ENCODE measurements around the gene SLC25A22.

SLC25A22 gene

GRCh38 chr11:828506-829175 is 30.6 kb upstream of the SLC25A22 start:
- ATAC-seq: no peak
- Mint-ChIP-seq H3K4me3 (peak overlapping the region; percentile 79), H3K27ac (peak overlapping the region; percentile 48), H3K9me3 (no peaks in the 10 kb centered on the region), H3K27me3 (peaks cover 23% of the 10 kb centered on the region), H3K36me3 (peaks cover 11% of the 10 kb centered on the region), H3K4me1 (peaks cover 56% of the 10 kb centered on the region)

DNA sequence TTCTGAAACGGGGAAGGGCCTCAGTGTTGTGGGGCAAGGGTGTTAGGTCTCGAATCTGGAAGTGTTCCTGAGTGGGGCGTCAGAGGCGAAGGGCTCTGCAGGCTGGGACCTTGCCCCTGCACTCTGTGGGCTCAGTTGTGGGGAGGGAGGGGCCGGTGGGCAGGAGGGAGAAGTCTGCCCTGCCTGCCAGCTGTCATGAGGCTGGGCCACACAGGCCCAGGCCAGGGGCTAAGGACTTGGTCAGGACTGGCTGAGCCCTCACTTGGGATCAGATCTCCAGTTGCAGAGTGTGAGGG is 29.8 kb upstream of the SLC25A22 start, which contains the start of gene CRACR2B:
CRACR2B (plus strand) TSS at position 23 of the 296 bp plus-strand sequence. CDS start 689 bp downstream, outside the sequence.
- H3K4me1 Mint-ChIP-seq: peaks cover 56% of the 10 kb centered on the region
- peak within 1 kb of the TSS; percentile 79 for H3K4me3 Mint-ChIP-seq
- H3K27ac Mint-ChIP-seq: peak within 1 kb of the TSS; percentile 57
- peaks cover 23% of the 10 kb centered on the region for H3K27me3 Mint-ChIP-seq
- no peak for ATAC-seq
- peaks cover 11% of the 10 kb centered on the region for H3K36me3 Mint-ChIP-seq
- H3K9me3 Mint-ChIP-seq: no peaks in the 10 kb centered on the region

DNA sequence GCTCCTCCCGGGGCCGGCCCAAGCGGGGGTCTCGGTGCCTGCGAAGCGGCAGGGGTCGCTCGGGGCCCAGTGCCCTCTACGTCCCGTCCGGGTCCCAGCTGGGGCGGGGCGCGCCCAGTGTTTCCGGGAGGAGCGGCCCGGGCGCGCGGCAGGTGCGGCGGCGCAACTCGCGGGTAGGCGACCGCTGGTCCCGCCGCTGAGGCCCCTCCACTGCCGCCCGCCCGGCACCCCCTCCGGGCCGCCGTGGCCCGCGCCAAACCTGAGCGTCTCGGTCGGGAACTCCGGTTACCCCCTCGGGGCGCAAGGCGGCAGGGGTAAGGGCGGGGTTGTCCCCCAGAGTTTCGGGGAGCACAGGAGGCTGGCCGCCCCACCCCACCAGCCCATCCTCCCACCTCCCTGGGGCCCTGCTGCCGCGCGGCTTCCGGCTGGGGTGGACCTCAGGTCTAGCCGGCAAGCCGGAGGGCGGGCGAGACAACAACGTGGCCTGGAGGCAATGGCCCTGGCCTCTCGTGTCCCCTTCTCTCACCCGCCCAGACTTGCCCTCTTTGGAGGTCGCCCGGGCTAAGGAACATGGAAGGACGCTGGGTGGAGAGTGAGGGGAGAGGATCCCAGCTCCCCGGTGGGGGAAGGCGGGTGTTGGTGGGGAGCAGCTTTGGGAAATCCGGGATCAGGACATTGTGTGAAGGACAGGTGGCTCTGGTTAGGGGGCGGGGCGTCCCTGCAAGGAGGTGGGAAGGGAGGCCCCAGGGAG is 29.2 kb upstream of the SLC25A22 start:
- H3K4me1 Mint-ChIP-seq: peaks cover 57% of the 10 kb centered on the region
- peak overlapping the region; percentile 79 for H3K4me3 Mint-ChIP-seq
- ATAC-seq: peak; percentile 58
- H3K27me3 Mint-ChIP-seq: peaks cover 21% of the 10 kb centered on the region
- H3K27ac Mint-ChIP-seq: peak overlapping the region; percentile 57
- H3K36me3 Mint-ChIP-seq: peaks cover 11% of the 10 kb centered on the region
- no peaks in the 10 kb centered on the region for H3K9me3 Mint-ChIP-seq

GRCh38 chr11:826836-827145 is 28.7 kb upstream of the SLC25A22 start:
- Mint-ChIP-seq H3K27me3 (peaks cover 16% of the 10 kb centered on the region), H3K4me1 (peaks cover 57% of the 10 kb centered on the region), H3K9me3 (no peaks in the 10 kb centered on the region), H3K27ac (no peak overlapping the region), H3K36me3 (peaks cover 11% of the 10 kb centered on the region), H3K4me3 (peak overlapping the region; percentile 66)
- peak; percentile 14 for ATAC-seq

GRCh38 chr11:826227-826621 is 28.1 kb upstream of the SLC25A22 start:
- peaks cover 11% of the 10 kb centered on the region for H3K36me3 Mint-ChIP-seq
- no peak for ATAC-seq
- H3K27me3 Mint-ChIP-seq: peaks cover 10% of the 10 kb centered on the region
- no peaks in the 10 kb centered on the region for H3K9me3 Mint-ChIP-seq
- H3K4me3 Mint-ChIP-seq: peak overlapping the region; percentile 66
- peaks cover 54% of the 10 kb centered on the region for H3K4me1 Mint-ChIP-seq
- H3K27ac Mint-ChIP-seq: no peak overlapping the region

DNA sequence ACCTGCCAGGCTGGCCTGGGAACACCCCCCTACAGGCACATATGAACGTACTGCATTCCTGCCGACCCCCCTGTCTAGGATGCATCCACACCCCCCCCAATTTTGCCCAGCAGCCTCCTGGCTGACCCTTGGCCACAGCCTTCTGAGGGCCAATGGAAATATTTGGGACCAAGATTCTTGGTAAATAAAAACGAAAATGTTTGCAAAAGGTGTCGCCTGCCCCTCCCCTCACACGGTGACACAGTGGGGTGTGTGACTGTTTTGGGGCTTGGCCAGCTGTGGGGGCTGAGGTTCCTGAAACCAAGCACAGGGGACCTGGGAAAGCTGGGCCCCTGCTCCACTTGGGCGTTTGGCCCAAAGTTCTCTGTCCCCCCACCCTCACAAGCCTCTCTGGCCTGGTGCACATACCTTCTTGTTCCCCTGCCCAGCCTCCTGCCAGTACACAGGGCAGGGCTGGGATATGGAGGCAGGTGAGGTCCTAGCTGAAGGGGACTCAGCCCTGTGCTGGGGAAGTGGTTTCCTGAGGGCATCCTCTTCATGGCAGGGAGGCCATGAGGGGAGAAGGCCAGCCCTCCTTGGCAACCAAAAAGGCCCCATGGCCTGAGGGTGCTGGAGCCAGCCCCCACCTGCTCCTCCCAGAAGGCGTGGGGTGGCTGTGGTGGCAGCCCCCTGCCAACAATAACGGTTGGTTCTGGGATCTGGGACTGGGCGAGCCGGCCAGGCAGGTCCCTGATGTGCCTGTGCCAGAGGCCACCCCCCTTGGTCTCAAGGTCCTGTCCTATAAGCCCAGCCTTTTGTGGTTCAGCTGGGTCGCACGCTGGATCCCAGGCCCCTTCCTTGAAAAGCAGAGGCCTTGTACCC is 27.5 kb upstream of the SLC25A22 start:
- peaks cover 11% of the 10 kb centered on the region for H3K36me3 Mint-ChIP-seq
- no peak overlapping the region for H3K27ac Mint-ChIP-seq
- no peak for ATAC-seq
- peaks cover 10% of the 10 kb centered on the region for H3K27me3 Mint-ChIP-seq
- H3K9me3 Mint-ChIP-seq: no peaks in the 10 kb centered on the region
- H3K4me1 Mint-ChIP-seq: peaks cover 57% of the 10 kb centered on the region
- H3K4me3 Mint-ChIP-seq: no peak overlapping the region

DNA sequence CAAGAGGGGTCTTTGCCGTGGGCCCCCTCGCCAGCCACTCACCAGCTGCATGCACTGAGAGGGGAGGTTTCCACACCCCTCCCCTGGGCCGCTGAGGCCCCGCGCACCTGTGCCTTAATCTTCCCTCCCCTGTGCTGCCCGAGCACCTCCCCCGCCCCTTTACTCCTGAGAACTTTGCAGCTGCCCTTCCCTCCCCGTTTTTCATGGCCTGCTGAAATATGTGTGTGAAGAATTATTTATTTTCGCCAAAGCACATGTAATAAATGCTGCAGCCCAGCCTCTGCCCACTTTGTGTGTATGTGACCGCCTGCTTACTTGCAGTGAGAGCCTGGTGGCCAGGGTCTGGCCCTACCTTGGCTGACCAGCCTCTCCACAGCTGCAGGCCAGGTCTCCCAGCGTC is 26.9 kb upstream of the SLC25A22 start:
- peaks cover 10% of the 10 kb centered on the region for H3K27me3 Mint-ChIP-seq

DNA sequence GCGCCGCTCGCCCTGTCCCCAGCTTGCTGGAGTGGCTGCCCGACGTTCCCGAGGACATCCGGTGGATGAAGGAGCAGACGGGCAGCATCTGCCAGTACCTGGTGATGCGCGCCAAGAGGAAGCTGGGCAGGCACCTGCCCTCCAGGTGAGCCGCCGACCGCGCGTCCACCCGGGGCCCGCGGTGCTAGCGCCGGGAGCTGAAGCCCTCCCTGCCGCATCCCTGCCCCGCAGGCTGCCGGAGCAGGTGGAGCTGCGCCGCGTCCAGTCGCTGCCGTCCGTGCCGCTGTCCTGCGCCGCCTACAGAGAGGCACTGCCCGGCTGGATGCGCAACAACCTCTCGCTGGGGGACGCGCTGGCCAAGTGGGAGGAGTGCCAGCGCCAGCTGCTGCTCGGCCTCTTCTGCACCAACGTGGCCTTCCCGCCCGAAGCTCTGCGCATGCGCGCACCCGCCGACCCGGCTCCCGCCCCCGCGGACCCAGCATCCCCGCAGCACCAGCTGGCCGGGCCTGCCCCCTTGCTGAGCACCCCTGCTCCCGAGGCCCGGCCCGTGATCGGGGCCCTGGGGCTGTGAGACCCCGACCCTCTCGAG is 26.3 kb upstream of the SLC25A22 start:
- ATAC-seq: no peak
- Mint-ChIP-seq H3K27me3 (peaks cover 8% of the 10 kb centered on the region), H3K4me3 (no peak overlapping the region), H3K36me3 (peaks cover 11% of the 10 kb centered on the region), H3K9me3 (no peaks in the 10 kb centered on the region), H3K4me1 (peaks cover 51% of the 10 kb centered on the region), H3K27ac (no peak overlapping the region)

More for the DNA sequence above, 26.9 kb upstream of the SLC25A22 start:
- Mint-ChIP-seq H3K9me3 (no peaks in the 10 kb centered on the region), H3K4me1 (peaks cover 57% of the 10 kb centered on the region), H3K4me3 (no peak overlapping the region), H3K36me3 (peaks cover 11% of the 10 kb centered on the region), H3K27ac (no peak overlapping the region)
- ATAC-seq: no peak

DNA sequence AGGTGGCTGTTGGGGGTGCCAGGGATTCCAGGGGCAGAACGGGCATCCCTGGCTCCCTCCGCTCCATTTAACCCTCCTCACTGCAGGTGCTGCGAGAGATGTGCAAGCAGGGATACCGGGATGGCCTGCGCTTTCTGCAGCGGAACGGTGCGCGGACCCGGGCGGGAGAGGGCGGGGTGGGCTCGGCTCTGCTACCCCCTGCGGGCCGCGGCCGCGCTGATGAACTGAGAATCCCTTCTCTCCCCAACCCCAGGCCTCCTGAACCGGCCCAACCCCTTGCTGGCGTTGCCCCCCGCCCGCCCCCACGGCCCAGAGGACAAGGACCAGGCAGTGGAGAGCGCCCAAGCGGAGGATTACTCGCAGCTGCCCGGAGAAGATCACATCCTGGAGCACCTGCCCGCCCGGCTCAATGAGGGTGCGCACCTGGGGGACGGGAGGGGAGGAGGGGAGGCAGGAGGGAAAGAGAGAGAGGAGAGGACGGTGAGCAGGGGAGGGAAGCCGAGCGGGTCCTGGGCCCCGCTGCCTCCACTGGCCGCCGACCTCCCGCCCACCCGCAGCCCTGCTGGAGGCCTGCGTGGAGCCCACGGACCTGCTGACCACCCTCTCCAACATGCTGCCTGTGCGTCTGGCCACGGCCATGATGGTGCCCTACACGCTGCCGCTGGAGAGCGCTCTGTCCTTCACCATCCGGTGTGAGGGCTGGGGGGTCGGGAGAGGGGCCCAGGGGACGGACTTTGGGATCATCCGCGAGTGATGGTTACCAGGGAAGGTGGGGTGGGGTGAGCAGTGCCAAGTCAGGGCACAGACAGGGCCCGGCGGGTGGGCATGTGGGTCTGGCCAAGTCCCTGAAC is 25.6 kb upstream of the SLC25A22 start:
- peaks cover 11% of the 10 kb centered on the region for H3K36me3 Mint-ChIP-seq
- H3K4me3 Mint-ChIP-seq: no peak overlapping the region
- no peak for ATAC-seq
- peaks cover 46% of the 10 kb centered on the region for H3K4me1 Mint-ChIP-seq
- H3K27me3 Mint-ChIP-seq: peaks cover under 1% of the 10 kb centered on the region
- no peak overlapping the region for H3K27ac Mint-ChIP-seq
- H3K9me3 Mint-ChIP-seq: no peaks in the 10 kb centered on the region

GRCh38 chr11:821512-822371 is 23.7 kb upstream of the SLC25A22 start:
- H3K27ac Mint-ChIP-seq: peak overlapping the region; percentile 27

GRCh38 chr11:820655-821511 is 22.8 kb upstream of the SLC25A22 start:
- Mint-ChIP-seq H3K27me3 (no peaks in the 10 kb centered on the region), H3K4me3 (peak overlapping the region; percentile 85), H3K9me3 (no peaks in the 10 kb centered on the region), H3K4me1 (peaks cover 32% of the 10 kb centered on the region), H3K36me3 (peaks cover 11% of the 10 kb centered on the region), H3K27ac (peak overlapping the region; percentile 85)
- ATAC-seq: no peak

More at GRCh38 chr11:821512-822371, 23.7 kb upstream of the SLC25A22 start:
- Mint-ChIP-seq H3K36me3 (peaks cover 11% of the 10 kb centered on the region), H3K27me3 (no peaks in the 10 kb centered on the region), H3K9me3 (no peaks in the 10 kb centered on the region), H3K4me1 (peaks cover 36% of the 10 kb centered on the region), H3K4me3 (peak overlapping the region; percentile 85)
- no peak for ATAC-seq

GRCh38 chr11:819943-820649 is 22.0 kb upstream of the SLC25A22 start:
- no peaks in the 10 kb centered on the region for H3K9me3 Mint-ChIP-seq
- H3K4me3 Mint-ChIP-seq: peak overlapping the region; percentile 85
- peaks cover 6% of the 10 kb centered on the region for H3K36me3 Mint-ChIP-seq
- peaks cover 32% of the 10 kb centered on the region for H3K4me1 Mint-ChIP-seq
- H3K27me3 Mint-ChIP-seq: no peaks in the 10 kb centered on the region
- ATAC-seq: peak; percentile 90
- peak overlapping the region; percentile 85 for H3K27ac Mint-ChIP-seq
